Activated gamma-delta T cell treated with anti-CD3 and anti-CD28 coated beads, Interleukin-2, amount 50 U/mL, for 16 hours (primary cell): Measurements from ENCODE around the gene NTRK2.

Source experiments
- DNase-seq: peaks from one replicate; pipeline ENCODE4 v3.0.0-alpha.2; 2020; ENCODE audit warnings: low read depth

NTRK2 gene

DNA sequence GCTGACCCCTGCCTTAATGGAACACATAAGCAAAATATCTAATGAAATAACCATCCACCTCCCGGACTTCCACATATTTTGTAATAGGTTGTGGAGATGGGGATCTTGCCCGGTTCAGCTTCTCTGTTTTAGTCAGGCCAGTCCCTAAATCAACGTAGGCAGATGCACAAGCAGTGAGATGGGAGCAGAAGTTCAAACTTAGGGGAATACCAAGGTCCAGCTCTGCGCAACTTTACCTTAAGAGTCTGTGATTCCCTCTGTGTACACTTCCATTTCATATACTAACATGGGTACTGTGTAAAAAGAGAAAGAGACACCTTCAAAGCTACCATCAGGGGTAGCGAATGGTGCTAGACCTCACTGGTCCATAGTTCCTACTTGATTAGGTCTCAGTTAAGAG lies 110.9 kb downstream of the NTRK2 start:
- DNase-seq = no peak

DNA sequence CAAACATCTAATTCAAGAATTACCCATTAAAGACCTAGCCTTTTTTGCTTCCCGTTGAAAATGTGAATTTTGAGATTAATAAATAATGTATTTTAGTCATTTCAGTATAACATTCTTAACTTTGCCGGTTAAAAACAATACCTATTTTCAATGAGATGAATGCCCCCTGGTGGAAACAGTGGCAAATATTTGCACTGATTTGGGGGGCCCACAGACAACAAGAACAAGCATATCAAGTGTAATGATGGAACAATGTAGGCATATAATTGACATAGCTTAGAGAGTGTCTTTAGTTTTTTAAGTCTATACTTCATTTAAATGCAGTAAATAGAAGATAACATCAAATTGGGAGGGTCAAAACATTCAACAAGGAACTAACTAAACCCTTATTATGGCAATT lies 111.9 kb downstream of the NTRK2 start:
- DNase-seq = no peak

DNA sequence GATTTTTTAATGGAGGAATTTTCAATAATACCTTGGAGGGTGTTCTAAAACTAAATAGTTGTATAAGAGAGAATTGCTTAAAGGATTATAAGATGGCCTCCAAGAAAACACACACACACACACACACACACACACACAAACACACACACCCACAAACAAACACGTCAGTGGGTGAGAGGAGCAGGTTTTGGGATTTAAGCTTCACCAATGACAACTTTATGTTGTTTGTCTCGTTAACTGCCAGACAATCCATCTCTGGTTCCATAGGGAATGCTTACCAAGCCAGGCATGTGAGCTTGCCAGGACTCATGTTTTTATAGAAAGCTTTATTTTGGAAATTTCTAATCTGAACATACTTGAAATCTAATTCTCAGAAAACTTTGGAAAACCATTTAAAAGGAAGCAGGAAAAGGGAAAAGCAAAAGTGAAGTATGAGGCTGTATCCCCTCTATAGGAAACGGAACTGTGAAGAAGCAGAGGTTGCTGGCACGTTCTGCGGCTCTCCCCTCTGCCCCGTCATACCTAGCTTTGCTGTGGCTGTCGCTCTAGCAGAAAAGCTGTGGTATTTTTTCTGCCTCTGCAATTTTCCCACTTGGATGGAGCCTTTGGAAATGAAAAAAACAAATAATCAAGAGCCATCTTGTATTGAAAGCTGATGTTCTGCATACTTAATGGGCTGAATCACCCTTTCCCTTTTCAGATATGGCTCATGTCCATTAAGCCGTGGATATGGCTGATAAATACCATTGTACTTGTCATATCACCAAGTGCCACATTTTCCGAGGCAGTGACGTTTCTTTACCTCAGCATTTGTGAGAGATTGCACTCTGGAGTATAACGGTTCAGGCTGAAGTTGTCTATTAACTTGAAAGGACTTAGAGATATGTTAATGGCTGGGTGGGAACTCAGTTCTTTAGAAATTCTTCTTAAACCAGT lies 112.7 kb downstream of the NTRK2 start:
- DNase-seq = no peak

DNA sequence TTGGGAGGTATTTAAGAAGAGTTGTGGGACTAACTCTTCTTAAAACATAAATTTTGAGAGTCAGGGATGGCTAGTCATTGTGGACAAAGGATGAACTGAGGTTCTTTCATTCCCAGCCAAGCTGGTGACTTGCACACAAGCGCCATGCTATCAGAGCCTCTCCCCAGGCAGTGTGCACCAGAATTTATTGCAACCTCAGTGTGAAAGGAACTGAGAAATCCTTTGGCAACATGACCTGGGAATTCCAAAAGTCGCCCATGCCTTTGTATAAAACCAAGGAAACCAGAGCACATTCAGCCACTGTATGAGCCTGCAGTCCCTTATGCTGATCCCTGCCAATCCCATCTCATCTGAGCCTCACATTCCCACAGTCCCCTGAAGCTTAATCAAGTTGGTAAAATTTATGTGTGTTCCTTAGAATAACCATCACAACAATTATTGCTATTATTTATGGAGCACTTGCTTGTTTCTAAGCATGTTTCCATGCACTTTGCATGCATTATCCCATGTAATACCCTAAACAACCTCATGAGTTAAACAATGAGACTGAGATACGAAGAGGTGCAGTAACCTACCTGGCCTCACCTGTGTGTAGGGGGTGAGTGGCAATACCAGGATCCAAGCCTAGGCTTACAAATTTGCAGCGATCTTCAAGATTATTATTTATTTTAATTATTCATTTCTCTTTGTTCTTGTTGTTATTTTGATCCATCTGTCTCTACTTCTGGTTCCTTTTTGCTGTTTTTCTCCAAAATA lies 116.4 kb downstream of the NTRK2 start:
- DNase-seq = no peak

DNA sequence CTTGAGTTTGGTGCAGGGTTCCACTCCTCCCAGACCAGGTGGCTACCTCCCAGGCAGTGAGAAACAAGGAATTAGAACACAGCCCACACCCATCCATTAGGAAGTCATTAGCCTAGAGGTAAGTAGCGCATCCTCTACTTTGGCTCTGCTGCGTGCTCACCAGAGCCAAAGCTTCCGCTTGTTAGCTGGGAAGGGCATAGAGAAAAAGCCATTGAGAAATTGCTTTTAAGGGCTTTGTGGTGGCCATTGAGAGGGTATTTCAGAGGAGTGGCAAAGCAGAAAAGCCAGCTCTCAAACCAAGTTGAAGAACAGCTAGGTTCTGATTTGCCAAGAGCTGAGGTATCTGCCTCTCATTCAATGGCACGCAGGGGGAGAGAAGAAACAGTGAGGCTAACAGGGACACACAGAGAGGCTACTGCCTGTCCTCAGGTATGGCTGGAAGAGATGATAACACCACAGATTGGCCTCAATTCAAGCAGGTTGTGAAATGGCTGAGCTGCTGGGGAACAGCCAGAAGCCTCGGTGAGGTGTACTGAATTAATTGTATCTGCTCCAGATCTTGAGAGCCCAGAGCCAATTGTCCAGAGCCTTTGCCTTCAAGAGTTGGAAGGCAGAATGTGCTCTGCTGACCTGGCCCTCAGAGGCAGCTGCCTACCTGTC lies 119.4 kb downstream of the NTRK2 start:
- no peak for DNase-seq

DNA sequence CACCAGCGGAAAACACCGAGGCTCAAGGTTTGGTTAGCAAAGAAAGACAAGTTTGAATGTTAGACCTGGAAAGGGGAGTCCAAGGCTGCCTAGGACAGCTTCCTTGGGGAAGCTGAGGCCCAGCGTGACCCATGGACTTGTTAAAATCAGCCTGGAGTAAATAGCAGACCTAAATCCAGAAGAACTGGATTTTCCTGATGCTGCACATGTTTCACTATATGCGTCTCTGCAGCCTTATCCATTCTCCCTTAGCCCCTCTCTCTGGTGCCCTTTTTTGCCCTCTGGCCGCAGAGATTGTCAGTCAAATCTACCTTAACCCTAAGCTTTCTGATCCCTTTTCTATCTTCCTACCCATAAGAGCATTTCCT lies 119.9 kb downstream of the NTRK2 start:
- no peak for DNase-seq

DNA sequence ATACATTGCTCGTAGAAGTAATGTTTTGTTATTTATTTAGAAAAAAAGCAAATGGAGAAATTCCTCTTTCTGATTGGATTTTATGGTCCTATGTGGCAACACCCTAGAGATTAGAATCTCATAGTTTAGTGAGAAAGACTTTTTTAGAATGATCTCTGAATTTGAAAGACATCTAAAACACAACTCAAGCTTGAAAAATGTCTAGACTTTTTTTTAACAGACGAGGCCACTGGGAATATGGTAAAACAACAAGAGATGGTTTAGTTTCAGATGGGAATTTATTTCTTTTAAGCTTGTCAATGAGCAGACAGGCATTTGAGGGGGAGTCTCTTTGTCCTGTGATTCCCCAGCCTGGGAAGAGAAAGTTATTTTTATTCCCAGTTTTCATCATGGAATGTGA lies 122.1 kb downstream of the NTRK2 start:
- no peak for DNase-seq

DNA sequence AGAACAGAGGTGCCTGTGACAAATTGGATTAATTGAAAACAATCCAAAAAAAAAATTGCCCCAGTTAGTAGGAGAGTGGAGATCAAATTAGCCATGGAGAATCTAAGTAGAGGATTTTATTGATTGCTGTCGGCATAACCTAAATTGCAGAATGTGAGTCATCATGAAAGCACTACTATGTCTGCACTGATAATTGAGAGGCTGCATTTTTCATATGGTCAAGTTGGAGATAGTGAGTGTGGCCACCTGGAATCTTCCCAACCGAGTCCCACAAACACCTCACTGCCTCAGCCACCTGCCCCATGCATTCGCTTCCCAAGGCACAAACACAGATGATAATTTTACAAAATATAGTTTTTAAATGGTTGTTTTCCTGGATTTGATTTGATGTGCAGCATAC lies 123.7 kb downstream of the NTRK2 start:
- no peak for DNase-seq

DNA sequence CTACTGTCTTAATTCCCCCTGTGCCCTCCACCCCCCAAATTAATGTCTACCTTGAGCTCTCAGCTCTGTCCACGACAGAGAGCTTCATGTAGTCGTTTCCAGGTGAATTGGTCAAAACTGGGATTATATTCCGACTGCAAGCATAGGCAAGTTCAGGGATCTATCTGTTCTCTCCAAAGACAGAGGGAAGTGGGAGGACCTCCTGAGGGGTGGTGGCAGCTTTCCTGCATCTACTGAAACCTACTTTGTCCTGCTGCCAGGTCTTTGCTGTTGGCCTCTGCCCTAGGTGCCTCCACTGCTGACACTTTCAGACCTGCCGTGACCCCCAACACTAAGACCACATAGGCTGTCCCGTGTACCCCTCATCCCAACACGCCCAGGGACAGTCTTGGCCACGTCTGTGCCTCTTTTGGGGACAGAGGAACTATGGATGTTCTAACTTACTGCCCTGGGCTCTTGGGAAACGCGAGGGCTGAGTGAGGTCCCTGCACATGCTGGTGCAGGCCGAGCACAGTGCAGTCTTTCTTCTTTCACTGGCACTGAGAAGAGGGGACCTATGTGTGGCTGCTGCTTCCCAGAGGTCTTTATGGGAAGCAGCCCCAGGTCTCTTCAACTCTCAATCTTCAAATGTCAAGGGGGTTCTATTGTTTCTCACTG lies 125.6 kb downstream of the NTRK2 start:
- no peak for DNase-seq

DNA sequence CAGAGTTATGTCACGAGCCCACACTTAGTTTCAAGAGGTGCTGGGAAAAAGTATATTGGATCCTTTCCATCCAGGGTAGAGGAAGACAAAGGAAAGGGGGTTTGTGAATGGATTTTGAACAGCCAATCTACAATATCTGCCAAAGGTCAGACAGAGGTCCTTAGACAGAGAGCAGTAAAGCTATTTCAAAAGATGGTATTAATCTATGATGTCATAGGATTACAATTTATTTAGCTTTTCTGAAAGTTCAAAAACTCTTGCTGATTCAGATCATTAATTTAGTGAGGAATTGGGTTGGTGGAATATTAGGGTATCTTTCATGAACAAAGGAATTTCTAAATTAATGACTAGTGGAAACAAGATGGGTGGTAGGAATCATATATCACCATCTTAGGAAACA lies 126.9 kb downstream of the NTRK2 start:
- no peak for DNase-seq

DNA sequence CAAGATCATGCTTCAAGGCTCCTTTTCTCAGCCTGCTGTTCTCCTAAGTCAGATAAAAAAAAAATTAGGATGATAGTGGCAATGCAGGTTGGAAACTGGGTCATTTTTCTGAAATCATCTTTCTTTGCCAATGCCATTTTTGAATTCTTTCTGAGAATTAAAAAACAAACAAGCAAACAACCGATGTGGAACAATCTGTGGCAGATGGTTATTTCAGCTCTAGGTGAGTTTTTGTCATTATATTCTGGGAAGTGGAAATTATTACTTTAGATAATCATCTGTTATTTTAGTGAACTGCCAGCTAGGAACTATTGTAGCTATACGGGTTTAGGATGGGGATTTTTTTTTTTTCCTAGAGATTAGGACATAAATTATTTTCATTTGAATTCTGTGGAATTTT lies 129.7 kb downstream of the NTRK2 start:
- no peak for DNase-seq

DNA sequence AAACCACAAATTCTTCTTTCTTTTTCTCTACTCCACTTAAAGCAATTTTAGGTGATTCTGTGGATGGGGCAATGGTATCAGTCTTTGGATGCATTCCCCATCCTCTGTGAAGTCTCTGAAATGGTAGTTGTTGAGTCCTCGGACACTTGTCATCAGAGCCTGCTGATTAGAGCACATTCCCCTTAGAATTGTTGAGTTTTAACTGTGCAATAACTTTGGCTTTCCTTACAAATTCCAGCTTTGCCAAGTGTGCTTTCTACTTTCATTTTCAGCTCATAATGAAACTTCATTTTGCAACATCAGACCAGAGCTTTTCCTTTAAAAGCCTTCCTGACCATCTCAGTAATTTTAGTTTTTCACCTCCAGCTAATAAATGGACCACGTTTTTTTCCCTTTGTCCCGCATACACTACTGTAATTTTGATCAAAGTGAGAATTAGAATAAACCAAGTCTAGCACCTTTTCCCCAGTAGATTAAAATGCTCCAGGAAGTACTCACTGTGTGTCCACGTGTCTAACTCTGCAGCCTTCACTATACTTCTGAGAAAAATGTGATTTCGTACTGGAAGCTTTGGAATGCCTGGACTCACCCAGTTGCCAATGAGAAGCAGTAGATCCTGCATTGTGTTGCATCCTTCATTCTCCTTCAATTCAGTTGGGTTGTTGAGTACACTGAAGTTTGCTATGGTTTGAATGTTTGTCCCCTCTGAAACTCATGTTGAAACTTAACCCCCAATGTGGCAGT lies 135.6 kb downstream of the NTRK2 start:
- DNase-seq = no peak

DNA sequence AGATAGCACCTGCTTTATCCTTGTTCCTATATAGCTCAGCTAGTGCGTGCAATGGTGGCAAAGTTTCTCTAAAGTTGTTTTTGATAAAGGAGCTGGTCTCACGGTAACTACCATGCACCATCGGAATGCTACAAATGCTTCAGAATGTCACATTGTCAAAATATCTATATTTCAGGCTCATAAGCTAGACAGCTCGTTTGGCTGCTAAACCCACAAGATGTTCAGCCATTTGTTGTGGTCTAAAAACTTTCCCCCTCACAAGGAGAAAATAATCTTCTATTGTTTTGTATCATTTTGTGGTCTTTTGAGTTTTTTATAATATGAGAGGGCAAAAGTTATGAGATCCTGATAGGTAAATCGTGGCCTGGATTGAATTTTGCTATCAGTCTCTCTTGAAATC lies 137.9 kb downstream of the NTRK2 start:
- no peak for DNase-seq

DNA sequence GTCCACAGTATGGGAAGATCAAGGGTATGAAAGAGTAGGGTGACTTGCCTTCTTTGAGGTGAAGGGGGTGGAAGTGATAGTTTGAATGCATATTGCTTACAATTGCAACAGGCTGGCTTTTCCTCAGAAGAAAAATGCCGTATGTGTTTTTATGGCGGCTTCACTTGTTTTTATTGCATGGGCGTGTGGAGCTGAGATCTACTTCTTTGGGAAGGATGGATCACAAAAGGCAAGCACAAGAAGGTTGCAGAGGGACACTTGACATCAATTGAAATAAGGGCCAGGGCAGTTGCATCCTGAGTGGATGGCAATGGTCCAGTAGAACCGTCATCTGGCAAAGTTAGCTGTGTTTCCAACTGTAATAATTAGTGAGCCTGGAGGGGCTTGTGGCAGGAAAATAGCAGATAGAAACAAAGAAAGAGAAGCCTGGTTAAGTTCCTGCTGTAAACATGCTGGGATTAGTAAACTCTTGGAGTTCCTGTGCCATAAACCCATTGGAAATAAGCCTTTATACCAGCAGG lies 138.4 kb downstream of the NTRK2 start:
- DNase-seq = no peak

DNA sequence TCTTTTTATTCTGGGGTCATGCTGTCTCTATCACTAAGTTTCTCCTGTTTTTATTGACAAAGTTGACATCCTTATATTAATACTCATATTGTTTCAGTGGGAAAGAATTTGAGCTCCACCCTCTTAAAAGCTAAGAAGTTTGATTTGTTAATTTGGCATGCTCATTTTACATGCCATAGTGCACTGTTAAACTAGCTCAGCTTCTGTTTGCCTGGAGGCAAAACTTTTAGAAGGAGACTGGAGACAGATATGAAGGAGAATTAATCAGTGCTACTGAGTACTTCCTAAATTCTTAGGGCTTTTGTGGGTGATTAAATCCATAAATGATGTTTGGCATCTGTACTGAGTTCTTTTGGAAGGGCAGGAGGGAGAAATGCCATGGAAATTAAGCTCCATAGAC lies 138.9 kb downstream of the NTRK2 start:
- no peak for DNase-seq

DNA sequence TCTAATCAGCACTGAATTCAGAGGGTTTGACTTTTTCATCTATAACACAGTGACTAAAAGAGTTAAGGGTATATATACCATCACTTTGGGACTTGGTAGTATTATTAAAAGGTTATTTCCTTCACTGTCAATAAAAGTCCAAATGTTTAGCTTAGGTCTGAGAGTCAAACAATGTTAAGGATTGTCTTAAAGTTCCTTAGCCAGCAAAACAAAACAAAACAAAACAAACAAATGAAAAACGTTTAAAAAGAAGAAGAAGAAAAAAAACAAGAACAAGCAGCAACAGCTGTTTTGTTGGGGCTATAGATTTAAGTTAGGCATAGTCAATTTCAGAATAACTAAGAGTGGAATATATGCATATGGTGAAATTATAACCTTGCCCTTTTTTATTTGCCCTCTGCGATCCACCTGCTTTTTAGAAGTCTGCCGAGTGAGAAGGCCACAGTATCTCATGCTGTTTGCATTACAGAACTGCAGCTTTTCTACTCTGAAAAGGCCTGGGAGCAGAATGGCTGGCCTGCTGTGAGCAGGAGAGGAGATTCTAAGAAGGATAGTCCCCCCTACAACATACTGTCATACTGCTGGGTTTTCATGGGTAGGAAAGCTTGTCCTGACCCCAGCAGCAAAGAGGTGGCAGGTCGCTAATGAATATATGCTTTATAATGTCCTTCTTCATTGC lies 141.7 kb downstream of the NTRK2 start:
- DNase-seq = no peak

DNA sequence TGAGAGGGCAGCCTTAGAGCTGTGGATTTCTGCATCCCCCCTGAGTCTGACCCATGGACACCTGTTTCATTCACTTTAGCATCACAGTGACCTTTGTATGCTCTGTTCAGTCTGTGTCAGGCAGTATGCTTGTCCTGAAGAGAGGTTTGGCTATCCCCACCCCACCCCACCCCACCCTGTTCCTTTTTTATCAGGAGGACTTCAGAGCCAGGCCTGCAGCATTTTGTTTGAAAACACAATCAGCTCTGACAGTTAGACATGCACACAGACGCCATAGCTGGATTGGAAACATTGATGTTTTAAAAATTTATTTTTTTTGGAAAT lies 142.2 kb downstream of the NTRK2 start:
- no peak for DNase-seq

DNA sequence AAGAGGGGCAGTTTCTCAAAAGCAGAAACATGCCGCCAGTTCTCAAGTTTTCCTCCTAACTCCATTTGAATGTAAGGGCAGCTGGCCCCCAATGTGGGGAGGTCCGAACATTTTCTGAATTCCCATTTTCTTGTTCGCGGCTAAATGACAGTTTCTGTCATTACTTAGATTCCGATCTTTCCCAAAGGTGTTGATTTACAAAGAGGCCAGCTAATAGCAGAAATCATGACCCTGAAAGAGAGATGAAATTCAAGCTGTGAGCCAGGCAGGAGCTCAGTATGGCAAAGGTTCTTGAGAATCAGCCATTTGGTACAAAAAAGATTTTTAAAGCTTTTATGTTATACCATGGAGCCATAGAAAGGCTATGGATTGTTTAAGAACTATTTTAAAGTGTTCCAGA lies 142.8 kb downstream of the NTRK2 start:
- no peak for DNase-seq

DNA sequence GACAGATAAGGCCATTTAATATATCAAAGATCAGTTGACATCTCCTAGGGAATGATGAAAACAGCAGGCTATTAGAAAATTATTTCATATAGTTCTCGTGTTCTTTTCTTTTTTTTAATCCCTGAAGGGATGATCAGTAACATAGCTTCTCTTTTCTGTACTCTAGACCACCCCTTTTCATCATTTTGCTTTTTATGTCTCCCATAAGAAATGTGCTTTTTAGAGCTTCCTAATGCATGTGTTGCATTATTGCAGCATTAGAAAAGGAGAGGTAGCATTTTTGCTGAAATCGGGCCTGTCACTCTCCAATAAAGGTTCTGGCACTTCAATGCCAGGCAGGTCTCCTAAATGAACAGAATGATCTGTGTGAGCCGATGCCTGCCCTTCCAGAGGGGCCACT lies 143.3 kb downstream of the NTRK2 start:
- no peak for DNase-seq

DNA sequence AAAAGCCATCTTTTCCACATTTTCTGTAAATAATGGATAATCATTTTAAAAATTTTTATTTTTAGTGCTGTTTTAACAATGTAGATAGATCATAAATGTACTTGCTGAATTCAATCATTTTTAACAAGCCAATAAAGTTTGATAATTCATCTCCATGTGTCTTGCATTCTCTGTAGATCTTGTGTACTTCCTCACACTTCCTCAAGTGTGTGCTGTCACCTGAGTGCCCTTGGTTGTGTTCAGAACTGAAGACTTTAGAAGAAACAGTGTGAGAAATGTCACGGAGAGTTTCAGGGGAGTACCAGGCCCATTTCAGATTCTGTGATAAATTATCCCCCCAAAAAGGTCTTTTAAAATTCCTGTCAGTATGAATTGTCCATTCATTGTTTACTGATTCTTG lies 146.0 kb downstream of the NTRK2 start:
- DNase-seq = no peak

DNA sequence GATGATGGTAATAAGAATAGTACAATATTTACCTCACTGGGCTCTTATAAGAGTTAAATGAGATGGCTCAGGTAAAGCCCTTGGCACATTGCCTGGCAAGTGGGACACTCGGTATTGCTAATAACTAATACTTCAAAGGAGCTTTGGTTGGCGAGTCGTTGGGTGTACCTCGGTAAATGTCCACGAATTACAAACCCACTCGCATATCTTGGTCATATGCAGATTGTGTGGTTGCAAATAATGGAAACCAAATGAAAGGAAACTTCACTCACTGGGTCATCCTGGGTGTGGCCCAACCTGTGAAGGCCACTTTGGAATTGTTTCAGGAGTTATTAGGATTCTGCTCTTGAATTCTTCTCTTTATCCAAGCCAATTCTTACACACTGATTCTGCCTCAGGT lies 147.5 kb downstream of the NTRK2 start:
- DNase-seq = no peak
